HuH-7.5 (cell line): ENCODE measurements around the gene ATP10A.

Experiments used
- DNase-seq: peaks from one replicate; pipeline ENCODE4 v3.0.0; 2011; ENCODE audit warnings: low spot score

The ATP10A gene

DNA sequence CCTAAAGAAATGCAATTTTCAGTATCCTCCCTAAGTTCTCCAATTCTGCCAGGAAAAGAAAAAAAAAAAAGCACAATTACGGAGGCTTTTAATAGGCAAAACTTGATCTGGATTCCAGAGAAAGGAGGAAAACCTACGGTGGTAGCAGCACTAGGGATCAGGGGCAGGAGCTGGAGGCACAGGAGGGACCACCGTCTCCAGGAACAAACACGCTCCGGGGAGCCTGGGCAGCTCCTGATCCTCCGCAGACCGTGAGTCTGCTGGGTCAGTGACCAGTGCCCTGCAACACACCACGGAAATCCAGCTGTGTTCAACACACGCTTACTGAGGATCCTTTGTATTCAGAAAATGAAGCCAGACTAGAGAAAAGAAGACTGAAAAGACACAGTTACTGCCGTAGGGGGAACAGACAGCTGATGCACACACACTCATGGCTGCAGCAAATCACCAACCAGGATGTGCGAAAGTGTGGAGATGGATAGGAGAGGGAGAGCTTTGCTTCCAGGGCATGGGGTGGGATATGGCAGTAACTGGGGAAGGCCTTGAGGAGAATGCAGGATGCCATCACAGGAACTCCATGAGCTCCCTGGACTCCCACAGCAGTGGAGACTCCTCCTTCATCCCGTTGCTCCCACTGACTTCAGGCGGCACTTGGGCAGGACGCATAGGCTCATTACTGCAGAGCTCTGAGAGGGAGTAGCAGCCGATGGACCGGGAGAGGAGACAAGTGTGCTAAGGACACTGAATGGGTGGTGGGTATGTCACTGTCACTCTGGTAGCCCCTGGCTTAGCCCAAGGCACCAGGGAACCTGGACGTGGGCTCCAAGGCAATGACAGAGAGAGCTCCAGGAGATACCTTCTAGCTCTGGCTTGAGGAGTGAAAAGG is 167.0 kb downstream of the ATP10A start:
- DNase-seq, result no peak

DNA sequence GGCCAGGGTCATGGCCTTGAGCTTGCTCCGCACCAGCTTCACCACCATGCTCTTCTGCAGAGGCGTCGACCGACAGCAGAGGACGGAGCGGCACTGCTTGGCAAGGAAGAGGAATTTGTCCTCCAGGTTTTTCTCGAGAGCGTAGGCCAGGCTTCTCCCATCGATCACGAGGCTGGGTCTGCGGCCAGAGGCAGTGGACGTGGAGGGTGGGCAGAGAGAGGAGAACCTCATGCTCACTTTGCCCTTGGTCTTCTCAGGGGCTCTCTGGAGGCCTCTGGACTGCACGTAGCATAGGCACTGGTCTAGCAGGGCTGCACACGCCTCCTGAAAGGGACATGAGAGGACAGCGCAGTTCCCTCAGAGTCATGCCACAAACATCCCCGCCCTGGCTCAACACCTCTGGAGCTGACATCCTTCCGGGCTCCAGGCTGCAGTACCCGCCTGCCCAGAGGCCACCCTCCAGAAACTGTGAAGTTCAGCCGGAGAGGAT is 168.3 kb downstream of the ATP10A start:
- DNase-seq, result no peak

DNA sequence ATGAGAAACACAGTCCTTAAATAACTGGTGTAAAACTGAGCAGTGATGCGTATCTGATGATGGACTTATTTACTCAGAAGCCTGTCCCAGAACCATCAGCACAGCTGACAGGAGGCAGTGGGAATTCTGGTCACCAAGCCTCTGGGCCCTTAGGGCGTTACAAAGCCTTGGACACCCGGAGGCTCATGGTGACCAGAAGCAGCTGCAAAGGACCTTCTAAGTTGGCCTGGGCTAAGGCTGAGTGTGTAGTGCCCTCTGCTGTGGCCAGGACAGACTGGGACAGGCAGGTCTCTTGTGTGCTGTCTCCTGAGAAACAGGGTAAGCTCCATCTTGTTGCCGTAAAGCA is 168.9 kb downstream of the ATP10A start:
- no peak for DNase-seq

DNA sequence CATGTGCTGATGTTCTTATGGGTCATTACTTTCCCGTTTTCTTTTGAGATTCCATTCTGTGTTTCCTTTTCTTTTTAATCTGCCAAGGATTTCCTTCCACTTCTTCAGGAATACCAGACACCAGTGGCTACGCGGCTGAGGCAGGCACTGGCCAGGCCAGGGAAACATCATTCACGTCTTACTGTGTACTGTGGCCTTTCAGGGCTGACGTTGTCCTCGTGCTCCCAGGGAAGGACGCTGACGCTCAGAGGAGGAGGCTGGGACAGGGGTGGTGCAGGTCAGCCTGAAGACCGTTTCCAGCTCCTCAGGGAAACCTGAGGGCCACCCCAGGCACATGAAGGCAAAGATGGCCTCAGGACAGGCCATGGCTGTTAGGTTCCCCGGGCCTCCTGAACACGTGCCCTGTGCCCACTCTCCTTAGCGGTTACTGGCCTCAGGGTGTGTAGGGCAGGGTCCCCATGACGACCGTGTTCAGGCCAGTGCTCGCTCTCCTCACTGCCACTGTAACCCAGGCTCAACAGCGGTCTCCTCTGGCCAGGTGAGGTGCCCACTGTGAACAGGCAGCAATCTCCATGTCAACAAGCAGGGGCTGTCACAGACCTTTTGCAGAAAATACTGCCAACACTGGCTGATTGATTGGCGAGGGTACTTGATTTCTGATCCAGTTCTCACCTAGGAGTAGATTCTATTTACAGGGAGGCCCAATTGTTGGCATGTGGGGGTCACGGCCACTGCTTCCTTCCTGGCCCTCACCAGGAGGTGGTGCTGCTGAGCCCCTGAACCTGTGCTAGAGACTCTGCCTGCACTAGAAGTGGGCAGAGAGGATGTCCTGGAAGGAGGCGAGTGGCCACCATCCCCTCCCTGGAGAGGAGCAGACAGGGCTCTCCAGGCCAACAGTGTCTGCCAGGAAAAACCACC is 169.5 kb downstream of the ATP10A start:
- DNase-seq, result no peak

DNA sequence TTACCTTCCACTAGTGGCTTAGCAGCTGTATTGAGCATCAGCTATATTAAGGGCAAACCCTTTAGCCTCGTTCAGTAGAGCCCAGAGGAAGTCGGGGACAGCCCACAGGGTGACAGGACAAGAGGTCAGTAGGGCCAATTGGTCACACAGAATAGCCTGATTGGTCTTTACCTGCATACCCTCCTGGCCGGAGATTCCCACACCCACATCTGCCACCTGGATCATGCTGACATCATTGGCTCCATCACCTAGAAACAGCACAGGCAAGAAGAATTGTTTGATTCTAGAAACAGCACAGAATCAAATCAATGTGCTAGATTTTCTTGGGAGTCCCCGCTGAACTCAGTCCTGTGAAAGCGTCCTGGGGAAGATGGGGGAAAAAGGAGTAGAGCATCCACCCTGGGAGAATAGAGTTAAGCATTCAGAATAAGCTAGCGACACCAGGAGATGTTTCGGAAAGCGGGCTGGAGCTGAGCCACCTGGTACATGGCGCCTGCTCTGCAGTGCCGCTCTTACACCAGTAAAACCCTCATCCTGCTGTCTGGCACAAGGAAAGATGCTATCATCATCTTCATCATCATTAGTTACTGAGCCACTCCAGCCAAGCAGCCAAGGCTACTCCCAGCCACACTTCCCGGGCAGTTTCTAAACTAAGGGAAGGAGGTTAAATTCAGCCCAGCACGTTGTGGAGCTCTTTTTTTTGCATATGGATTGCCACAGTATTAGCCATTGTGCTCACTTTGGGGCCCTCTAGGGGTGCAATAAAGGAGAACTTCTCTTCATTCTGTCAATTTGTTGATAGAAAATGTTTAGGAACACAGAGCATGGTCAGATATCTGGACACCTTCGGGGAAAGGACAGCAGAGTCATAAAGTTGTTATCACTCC is 171.3 kb downstream of the ATP10A start:
- DNase-seq, result no peak

DNA sequence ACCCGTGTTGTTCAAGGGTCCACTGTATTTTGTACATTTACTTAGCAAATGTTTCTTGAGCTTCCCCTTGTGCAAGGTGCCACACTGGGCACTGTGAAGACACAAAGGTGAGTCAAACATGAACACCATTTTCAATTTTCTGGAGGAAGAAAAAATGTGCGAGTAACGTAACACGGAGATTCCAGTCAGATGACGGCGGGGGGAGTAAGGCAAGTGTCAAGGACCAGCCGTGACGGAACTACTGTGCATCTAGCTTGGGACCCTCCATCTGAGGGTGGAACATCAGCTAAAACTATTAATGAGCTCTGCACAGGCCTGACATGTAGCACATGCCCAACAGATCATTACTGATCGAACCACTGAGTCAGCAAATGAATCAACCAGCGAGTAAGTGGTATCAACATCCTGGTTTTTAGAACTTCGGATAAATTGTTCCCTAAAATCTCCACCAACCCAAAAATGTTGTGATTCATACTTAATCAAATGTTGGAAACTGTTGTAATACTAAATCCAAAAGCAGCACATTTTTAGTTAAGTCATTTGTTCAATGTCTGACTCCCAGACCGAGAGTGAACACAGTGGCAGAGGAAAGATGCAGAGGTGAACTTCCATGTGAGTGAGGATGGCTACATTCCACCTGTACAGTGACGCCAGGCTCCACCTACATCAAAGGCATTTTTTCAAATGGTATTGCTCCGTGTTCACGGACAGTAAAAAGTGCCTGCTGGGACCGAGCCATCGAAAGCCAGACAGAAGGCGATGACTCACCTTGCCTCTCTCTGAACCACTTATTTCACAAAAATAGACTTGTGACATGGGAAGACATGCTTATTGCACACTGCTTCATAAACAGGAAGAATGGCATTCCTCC is 172.2 kb downstream of the ATP10A start:
- no peak for DNase-seq

DNA sequence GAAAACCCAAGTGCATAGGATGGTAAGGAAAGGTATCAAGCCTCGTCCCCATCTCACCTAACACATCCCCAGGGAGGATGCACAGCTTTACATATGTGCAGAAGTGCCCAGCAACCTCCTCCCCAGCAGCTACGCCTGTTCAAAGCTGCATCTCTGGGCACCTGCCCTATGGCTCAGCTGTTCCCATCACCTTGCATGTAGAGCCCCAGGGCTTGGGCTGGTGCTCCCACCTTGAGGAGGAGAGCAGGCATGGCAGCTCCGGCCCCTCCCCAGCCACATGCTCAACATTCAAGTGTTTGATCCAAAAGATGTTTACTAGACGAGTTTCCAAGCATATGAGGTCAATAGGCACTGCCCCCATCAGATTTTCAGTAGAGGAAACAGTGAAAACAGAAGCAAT is 173.5 kb downstream of the ATP10A start:
- DNase-seq, result no peak

DNA sequence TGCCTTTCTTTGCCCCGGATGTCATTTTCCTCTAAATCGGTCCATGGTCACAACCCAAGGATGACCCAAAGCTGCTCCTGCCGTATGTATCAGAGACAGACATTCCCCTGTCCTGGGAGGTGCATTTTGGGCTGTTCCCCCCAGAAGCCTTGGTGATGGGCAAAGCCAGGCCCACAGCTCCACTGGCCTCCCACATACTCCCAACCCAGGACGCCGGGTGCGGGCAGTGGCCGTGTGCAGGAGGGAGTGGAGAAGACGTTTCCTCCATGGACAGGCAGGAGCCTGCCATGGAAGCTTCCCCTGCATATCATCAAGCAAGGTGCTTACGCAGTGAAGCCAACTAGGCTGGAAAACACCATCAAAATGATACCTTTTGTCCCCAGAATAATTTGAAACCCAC is 175.0 kb downstream of the ATP10A start:
- DNase-seq, result no peak

DNA sequence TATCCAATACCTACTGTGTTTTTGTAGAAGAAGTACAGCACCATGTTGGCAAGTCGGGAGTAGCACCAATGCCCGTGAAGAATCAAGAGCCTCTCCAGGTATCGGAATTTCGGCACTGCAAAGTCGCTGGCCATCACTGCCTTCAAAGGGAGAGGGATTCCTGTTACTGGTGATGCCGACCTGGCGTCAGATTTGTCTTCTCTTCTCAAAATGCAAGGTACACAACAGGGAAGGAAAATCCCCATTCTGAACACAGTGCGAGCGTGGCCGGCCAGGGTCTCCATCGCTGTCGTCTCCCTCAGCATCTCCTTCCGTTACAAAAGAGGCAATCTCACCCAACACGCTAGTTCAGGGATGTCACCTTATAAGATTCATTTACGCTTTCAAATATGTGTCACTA is 175.4 kb downstream of the ATP10A start:
- DNase-seq, result no peak

DNA sequence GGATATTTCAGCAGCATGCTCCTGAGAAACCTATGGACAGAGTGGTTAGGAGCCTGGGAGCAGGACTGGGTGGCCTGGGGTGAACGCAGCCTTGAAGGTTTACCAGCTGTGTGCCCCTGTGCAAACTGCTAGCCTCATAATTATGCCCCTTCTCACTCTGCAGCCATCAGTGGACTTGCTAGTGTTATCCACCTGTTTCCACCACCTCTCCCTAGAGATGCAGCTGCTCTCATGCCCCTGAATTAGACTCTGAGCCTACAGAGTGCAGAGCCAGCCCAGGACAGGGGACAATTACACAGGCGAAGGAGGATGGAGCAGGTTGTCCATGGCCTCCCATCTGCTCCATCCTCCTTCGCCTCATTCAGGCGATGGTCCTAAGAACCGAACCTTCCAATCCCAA is 175.9 kb downstream of the ATP10A start:
- no peak for DNase-seq

DNA sequence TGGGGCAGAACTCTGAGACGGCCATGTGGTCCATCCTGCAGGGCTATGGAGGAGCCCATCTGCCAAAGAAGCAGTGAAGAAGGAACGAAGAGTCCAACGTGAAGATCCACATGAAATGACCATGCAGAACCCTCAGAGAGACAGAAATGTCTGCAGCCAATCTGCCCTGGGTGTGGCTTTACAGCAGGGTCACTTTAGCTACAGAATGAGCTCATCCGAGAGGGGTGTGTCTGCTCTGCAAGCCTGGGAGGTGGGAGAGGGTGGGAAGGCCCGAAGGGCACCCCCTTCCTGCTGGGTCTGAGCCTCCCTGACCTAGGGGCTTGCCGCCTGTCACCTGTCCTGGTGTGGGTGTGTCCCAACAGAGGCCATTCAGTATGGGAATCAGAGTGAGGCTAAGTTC is 176.3 kb downstream of the ATP10A start:
- no peak for DNase-seq

DNA sequence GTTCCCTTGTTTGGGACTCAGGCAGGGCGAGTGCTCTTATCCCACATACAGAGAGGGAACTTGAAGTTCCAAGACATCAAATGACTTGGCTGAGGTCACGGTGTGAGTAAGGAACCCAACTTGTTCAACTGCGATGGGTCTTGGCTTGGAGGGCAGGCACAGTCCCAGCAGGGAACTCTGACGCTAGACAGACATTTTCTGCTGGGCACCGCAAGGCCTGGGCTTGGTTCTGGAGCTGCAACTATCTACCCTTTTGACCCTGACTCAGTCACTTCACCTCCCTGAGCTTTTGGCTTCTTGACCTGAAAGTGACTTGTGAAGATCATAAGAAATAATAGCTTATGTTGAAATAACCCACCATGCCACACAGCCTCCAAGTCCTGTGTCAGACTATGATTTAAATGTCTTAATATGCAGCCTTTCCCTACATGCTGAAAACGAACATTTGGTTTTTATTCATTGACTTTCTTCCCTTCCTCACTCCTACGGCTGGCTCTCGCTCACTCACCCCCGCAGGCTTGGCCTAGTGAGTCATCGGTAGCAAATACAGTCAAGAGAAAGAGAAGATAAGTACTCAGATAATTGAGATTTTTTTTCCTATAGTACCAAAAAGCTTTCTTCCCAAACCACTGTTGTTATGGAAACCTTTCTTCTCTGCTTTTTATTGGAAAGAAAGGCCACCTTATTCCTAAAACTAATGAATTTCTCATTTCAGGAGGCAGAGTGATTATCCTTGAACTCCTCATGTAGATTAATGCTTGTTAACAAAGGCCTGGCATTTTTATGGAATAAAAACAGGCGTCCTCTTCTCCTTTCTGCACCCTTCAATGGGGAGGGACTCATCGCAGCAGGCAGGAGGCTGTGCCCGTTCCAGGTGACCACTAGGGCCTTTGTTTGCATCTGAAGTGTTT is 178.4 kb downstream of the ATP10A start:
- no peak for DNase-seq

DNA sequence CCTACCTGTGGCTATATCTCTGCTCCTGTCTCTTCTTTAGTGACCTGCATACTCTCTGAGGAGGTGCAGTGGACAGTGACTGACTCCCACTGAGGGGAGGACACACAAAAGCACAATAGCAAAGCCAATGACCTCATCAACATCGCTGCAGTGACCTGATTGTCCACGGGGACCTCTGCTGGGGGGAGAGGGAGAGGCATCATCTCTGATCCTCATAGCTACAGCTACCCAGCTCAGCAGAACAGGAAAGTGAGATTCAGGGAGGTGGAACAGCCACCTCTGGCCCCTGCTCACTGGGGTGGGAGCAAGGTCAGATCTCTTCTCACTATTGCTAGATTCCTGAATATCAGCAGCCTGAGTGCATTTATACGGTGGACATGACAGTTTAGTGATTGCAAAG is 179.2 kb downstream of the ATP10A start:
- DNase-seq, result no peak

DNA sequence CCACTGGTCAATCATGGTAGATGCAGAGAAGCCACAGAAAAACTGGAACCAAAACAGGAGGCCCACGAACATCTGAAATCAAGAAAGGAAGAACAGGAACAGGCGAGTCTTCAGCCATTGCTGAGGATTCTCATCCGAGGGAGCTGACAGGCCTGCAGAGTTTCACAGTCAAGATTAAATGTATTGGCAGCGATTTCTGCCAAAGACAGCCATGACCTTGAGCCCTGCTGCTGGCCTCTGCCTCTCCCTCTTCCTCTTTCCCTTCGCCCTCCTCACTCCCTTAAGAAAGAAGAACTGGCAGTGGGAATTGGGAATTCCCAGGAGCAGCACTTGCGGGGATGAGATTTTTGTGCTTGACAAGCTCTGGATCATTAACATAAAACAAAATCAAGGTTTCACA is 179.7 kb downstream of the ATP10A start:
- DNase-seq, result no peak

DNA sequence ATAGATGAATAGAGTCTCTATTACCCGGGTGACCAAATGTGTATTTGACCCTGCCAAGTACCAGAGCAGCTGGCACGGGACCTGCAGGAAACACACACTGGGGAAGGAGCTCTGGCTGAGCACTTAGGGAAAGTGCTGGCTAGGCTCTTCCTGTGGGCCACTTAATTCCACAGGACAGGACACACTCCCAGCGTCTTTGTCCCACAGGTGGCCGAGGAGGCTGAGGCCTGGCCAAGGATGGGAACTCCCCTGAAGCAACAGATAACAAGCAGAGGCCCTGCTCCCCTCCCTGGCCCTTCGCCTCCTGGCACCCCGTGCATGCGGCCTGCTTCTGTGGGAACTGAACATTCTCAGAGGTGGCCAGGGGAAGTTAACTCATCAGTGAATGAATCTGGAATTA is 180.8 kb downstream of the ATP10A start:
- DNase-seq, result no peak

DNA sequence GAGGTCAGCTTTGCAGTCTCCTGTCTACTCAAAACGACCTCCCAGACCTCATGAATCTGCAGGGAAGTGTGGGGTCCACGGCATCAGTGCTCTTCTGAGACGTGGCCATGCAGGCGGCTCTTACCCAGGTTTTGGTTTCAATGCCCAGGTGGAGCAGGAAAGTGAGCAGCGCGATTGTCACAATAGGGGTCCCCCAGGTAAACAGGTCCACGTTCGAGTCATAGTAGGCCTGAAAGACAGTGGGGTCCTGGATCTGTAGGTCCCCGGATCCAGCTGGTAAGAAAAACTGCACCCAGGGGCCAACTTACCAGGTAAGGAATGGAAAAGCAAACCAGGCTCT is 182.5 kb downstream of the ATP10A start:
- no peak for DNase-seq

DNA sequence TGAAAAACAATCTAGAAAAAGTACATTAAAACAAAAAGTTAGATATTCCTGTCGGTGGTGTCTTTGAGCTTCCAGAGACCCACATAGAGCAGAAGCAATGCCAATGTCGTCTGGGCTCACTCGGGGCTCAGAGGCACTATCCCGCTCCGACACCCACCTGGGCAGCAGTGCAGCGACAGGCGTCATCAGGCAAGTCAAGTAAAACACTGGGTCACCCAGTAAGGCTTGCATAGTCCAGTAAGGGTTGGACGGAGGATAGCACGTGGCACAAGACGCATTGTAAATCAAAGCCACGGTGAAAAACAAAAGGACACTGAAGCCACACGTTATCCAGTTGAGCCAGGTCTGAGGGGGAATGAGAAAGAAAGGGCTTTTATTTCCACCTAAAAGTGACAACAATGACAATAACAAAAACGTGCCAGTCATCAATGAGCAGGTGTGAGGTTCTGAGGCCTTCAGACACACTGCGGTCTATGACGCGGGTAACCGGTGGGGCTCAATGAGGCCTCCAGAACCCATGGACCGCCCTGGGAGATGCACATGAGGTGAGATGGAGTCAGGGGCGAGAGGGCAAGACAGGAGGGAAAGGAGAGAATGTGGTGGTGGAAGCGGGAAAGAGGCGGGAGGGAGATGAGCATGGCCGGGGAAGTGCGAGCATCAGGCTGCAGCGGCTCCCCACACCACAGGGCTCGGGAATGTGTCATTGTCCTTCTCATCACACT is 183.0 kb downstream of the ATP10A start:
- DNase-seq, result no peak

DNA sequence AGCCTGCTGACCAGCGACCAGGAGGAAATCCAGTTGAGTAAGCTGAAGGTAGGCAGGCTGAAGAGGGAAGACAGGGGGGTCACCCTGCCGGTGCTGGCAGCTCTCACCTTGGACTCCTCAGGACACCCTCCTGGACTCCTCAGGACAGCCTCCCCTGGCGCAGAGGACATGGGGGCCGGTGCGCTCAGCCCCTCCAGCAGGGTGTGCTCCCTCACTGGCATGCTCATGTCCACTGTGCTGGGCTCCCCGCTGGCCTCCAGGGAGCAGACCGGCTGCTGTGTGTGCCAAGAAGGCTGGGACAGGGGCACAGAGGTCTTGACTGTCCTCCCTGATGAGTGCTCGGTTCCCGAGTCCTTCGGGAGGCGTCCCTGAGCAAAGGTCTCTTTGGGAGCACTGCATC is 183.6 kb downstream of the ATP10A start:
- DNase-seq, result no peak

DNA sequence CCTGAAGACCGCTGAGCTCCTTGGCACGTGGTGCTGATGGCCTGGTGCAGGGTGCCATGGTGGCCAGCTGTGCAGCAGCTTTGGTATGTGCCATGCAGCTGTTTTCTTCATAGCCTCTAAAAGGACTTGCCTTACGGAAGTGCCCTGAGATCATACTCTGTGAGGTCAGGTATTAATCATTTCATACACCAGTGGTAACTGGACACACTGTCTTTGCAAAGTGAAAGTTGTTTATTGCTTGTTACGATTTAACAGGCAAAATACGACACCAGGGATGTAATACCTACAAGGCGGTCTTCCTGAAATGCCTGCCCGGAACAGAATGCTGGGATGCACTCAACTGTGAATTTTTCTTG is 184.6 kb downstream of the ATP10A start:
- DNase-seq, result no peak
